Measurements from ENCODE around the gene RNF20.
"Not testable (repeated sequence)": the region's sequence is repeated elsewhere in the genome, so short reads cannot be mapped to it uniquely, and the experiment has no call there.

The RNF20 gene

DNA sequence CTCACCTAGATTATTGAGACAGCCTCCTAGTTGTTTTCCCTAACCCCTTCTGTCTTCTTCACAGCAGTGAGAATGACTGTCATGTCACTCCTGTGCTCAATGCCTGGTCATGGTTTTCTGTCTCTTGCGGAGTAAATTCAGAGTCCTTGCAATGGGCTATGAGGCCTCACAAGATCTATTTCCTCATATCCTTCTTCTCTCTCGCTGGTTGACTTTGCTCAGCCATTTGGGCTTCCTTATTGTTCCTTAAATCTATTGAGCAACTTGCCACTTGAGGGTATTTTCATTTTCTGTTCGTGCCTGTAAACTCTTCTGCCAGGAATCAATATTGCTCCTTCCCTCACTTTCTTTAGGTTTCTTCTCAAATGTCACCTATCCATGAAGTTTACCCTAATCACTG, 52.1 kb downstream of the RNF20 start:
- H4K20me1 ChIP-seq = no peaks in the 10 kb centered on the region
- H3K36me3 ChIP-seq = no peaks in the 10 kb centered on the region
- no peak overlapping the region for H3K27ac ChIP-seq
- TF ChIP-seq Cebpa-rat (IDR thresholded peaks at IDR 0.05) = no peak
- H3K9me3 ChIP-seq = no peaks in the 10 kb centered on the region
- H3K4me3 ChIP-seq = no peak overlapping the region
- no peaks in the 10 kb centered on the region for H3K27me3 ChIP-seq
- H3K9ac ChIP-seq = no peak overlapping the region
- H3K4me1 ChIP-seq = no peaks in the 10 kb centered on the region
- no peak overlapping the region for H3K4me2 ChIP-seq

DNA sequence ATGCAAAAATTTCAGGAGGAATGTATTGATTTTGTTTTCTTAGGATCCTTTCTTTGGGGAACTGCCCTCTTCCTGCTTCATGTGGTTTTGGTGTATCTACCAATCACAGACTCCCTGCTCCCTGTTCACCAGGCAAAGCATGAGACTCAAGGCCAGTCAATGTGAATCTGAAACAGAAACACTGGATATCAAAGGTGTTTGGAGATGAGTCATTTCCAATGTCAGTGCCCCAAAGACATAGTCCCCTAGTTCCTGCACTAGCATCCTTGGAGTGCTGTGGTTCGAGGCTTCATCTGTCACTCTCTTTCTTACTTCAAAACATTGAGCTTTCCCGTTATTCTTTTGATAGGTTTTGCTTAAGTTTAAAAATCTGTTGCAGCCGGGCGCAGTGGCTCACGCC, 53.0 kb downstream of the RNF20 start:
- no peak overlapping the region for H3K9ac ChIP-seq
- H3K27me3 ChIP-seq = no peaks in the 10 kb centered on the region
- no peak for TF ChIP-seq Cebpa-rat (IDR thresholded peaks at IDR 0.05)
- no peak overlapping the region for H3K4me3 ChIP-seq
- no peak overlapping the region for H3K27ac ChIP-seq
- H3K4me2 ChIP-seq = no peak overlapping the region
- no peaks in the 10 kb centered on the region for H3K4me1 ChIP-seq
- H4K20me1 ChIP-seq = no peaks in the 10 kb centered on the region
- H3K9me3 ChIP-seq = no peaks in the 10 kb centered on the region
- H3K36me3 ChIP-seq = no peaks in the 10 kb centered on the region

DNA sequence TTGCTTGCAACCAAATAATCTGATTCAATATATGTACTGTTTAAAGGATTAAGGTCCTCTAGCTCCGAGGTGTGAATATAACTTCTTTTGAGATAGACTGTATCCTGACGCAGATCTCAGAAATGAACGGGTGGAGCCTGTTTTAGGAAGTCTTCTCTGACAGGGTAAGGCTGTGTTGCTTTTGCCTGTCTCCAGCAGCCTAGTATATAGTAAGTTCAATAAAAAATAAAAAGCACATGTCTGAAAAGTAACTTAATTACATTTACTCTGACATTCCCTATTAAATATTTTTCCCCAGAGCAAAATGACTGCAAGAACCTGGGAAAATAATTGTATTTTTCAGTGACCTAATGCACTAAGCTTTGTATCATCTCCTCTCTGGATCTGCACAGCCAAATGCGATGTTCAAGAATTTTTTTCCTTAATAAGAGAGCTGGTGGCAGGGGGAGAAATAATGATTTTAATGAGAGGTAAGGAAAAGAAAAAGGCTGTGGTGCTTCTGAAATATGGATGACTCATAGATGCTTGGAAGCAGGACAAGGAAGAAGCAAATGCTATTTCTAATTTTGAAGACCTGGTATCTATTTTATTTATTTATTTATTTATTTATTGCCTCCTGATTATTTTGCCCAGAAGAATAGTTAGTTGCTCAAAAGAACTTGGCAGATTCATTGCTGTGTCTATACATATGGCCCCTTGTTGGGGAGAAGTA, 53.8 kb downstream of the RNF20 start:
- H3K9me3 ChIP-seq = no peaks in the 10 kb centered on the region
- no peaks in the 10 kb centered on the region for H4K20me1 ChIP-seq
- H3K27ac ChIP-seq = no peak overlapping the region
- no peak overlapping the region for H3K4me3 ChIP-seq
- no peak overlapping the region for H3K9ac ChIP-seq
- no peaks in the 10 kb centered on the region for H3K27me3 ChIP-seq
- H3K4me1 ChIP-seq = no peaks in the 10 kb centered on the region
- no peak for TF ChIP-seq Cebpa-rat (IDR thresholded peaks at IDR 0.05)
- no peaks in the 10 kb centered on the region for H3K36me3 ChIP-seq
- no peak overlapping the region for H3K4me2 ChIP-seq

DNA sequence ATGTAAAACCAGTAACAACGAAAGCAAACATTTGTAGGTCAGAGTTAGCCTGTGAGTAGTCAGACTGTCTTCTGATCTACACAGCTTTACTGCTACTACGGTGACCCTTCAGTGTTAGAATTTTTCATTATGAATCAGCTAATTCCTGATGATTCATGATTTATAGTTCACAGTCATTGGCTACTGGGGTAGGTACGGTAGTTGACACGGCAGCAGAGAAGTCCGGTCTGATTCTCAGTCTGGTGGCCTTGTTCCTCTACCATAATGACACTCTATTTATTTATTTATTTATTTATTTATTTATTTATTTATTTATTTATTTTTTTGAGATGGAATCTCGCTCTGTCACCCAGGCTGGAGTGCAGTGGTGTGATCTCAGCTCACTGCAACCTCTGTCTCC, 56.4 kb downstream of the RNF20 start:
- H3K27ac ChIP-seq, H4K20me1 ChIP-seq, H3K36me3 ChIP-seq, H3K4me1 ChIP-seq, H3K4me3 ChIP-seq, H3K9me3 ChIP-seq, H3K4me2 ChIP-seq, H3K27me3 ChIP-seq, H3K9ac ChIP-seq: not testable (repeated sequence)

DNA sequence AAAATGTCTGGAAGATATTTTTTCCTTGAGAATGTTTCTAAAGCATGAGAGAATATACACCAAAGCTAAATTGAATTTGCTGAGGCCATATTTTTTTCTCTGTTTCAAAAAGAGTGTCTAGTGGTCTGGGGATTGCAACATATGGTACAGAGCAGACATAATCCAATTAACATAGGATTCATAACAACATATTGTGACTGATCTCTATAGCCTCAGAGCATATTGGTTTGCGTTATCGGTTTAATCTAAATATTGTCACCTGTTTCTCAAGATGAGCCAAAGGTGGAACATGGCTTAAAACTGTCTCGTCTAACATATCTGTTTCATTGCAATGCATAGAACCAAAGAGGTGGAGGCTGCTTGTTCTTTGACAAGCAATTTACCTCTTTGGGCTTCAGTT, 57.2 kb downstream of the RNF20 start:
- no peaks in the 10 kb centered on the region for H4K20me1 ChIP-seq
- no peaks in the 10 kb centered on the region for H3K4me1 ChIP-seq

DNA sequence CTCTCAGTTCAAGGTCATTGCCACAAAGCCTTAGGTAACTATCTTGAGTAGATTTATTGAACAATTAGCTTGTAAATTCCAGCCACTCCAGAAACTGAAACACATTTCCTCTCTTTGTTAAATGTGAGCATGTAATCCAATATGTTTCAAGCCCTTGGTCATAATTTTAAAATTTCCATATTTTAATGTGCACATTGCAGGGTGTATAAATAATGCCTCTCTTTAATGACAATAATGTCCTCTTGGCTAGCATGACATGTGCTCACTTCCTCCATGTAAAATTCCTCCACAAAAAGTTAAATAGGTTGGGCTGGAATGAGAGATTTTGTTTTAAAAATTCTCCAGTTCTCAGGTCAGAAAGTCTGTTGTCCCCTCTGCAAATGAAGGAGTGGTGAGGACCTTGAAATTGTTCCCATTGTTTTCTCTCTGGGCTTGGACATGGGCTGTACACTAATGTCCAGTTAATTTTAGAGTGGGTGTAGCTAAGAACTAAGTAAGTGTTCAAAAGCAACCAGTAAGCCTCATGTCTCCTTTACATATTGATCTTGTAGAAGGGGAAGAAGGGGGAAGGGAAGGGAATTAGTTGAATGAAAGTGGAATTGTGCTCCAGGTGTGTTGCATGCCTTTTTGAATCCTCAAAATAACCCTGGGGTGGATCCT, 58.3 kb downstream of the RNF20 start:
- no peaks in the 10 kb centered on the region for H3K9me3 ChIP-seq
- no peak overlapping the region for H3K27ac ChIP-seq
- no peak overlapping the region for H3K4me3 ChIP-seq
- H3K4me1 ChIP-seq = no peaks in the 10 kb centered on the region
- no peaks in the 10 kb centered on the region for H3K27me3 ChIP-seq
- TF ChIP-seq Cebpa-rat (IDR thresholded peaks at IDR 0.05) = no peak
- H4K20me1 ChIP-seq = no peaks in the 10 kb centered on the region
- H3K36me3 ChIP-seq = no peaks in the 10 kb centered on the region
- H3K4me2 ChIP-seq = no peak overlapping the region
- no peak overlapping the region for H3K9ac ChIP-seq

More for the DNA sequence above, 57.2 kb downstream of the RNF20 start:
- Histone ChIP-seq H3K4me2 (no peak overlapping the region), H3K27ac (no peak overlapping the region), H3K4me3 (no peak overlapping the region), H3K27me3 (no peaks in the 10 kb centered on the region), H3K9ac (no peak overlapping the region), H3K9me3 (no peaks in the 10 kb centered on the region), H3K36me3 (no peaks in the 10 kb centered on the region)
- no peak for TF ChIP-seq Cebpa-rat (IDR thresholded peaks at IDR 0.05)

DNA sequence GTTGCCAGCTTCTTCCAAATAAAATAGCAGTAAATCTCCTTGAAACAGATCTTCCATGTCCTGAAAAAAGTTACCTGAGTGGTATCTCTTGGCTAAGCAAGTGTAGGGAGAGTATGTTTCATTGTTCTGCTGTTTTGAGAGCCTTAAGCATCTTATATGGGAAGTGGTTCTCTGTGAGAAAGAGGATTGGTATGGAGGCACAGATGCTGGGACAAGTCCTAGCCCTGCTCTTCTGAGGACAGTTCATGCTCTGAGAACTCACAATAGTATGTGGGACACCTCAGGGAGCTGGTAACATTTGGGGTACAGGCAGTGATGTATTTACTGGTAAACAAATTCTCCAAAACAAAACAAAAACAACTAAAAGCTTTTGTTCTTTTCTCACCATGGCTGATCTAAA, 59.1 kb downstream of the RNF20 start:
- no peak overlapping the region for H3K9ac ChIP-seq
- H4K20me1 ChIP-seq = no peaks in the 10 kb centered on the region
- no peaks in the 10 kb centered on the region for H3K4me1 ChIP-seq
- no peak overlapping the region for H3K4me3 ChIP-seq
- H3K4me2 ChIP-seq = no peak overlapping the region
- H3K36me3 ChIP-seq = no peaks in the 10 kb centered on the region
- H3K27me3 ChIP-seq = no peaks in the 10 kb centered on the region
- no peak overlapping the region for H3K27ac ChIP-seq
- no peaks in the 10 kb centered on the region for H3K9me3 ChIP-seq
- no peak for TF ChIP-seq Cebpa-rat (IDR thresholded peaks at IDR 0.05)

DNA sequence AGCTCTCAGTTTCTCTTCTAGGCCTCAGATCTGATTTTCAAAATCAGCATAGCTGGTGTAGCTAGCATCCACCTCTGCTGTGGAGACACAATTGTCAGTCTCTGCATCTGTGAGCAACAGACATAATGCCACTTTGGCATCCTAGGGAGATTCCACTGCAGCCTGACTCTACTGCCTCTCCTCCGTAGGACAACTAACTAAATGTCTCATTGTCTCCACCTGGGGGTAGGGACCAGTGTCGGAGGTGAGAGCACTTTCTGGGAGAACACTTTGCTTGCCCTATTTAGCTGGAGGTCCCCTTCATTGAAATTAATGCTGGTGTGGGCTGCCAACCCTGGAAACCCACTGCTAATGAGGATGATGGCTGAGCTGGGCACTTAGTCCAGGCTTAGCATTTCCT, 59.7 kb downstream of the RNF20 start:
- Histone ChIP-seq H3K4me1 (no peaks in the 10 kb centered on the region), H3K27me3 (no peaks in the 10 kb centered on the region), H4K20me1 (no peaks in the 10 kb centered on the region), H3K4me3 (no peak overlapping the region), H3K36me3 (no peaks in the 10 kb centered on the region), H3K27ac (no peak overlapping the region), H3K9ac (no peak overlapping the region), H3K4me2 (no peak overlapping the region), H3K9me3 (no peaks in the 10 kb centered on the region)
- no peak for TF ChIP-seq Cebpa-rat (IDR thresholded peaks at IDR 0.05)

DNA sequence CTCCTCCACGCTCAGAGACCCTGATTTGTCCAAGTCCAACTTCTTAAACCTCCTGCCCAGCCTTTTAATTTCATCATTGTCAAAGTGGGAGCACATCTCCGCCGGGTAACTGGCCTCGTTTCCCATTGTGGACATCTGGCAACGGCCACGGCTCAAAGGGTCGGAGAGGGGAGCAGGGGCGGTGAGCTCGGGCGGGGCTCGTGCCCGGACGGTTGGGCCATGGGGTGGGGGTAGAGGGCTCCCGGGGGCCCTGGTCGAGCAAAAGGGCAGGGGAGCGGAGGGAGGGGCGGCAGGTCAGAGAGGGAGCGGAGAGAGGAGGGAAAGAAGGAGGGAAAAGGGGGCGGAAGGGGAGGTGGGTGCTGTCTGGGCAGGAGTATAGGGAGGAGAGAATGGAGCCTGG, 61.1 kb downstream of the RNF20 start, which contains the start of gene PPP3R2:
Gene PPP3R2, minus strand, starts transcription at position 174 of the 400 bp plus-strand sequence. Its CDS starts 48 bp downstream, at position 126.
- Histone ChIP-seq H3K27ac (no peak within 1 kb of the TSS), H3K9me3 (no peaks in the 10 kb centered on the region), H3K4me3 (no peak within 1 kb of the TSS), H3K4me2 (no peak within 1 kb of the TSS), H3K4me1 (no peaks in the 10 kb centered on the region), H3K9ac (no peak within 1 kb of the TSS), H4K20me1 (no peaks in the 10 kb centered on the region), H3K27me3 (no peaks in the 10 kb centered on the region), H3K36me3 (no peaks in the 10 kb centered on the region)
- no peak for TF ChIP-seq Cebpa-rat (IDR thresholded peaks at IDR 0.05)

DNA sequence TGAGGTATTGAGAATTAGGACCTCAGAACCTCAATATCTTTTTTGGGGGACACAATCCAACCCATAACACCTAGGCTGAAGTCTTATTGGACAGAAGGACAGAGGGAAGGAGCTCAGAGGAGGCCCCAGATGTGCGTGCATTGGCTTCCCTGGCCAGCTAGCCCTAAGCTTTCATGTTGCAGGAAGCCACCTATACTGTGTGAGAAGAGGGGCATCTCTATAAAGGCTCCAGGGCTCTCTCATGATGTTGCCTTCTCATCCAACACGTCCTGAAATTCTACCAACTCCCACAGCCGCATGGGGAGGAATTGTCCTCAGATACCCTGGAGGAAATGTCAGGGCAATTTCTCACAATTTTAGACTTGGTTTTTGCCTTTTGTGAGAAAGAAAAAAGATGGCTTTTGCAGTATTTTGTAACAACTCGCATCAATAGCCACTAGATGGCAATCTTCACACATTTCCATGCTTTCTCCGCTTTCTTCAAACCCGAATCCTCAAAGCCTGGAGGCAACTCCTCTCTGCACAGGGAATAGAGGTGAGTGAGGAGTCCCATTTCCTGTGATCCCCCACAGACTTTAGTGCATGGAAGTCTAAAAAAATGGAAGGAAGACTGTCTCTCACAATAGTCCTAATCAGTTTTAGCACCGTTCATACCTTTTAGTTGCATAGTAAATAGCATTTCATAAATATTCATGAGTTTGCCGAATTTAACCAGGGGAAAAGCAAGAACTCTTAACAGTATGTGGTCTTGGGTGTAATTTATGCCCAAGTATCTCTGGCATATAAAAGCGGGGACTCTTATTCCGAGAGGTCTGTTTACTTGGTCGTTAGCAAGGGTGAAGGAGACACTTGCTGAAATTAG, 68.5 kb downstream of the RNF20 start:
- Histone ChIP-seq H3K27me3 (no peaks in the 10 kb centered on the region), H3K9ac (no peak overlapping the region), H3K4me2 (no peak overlapping the region), H3K4me3 (no peak overlapping the region), H3K9me3 (no peaks in the 10 kb centered on the region), H4K20me1 (no peaks in the 10 kb centered on the region), H3K36me3 (no peaks in the 10 kb centered on the region), H3K27ac (no peak overlapping the region), H3K4me1 (peaks cover 14% of the 10 kb centered on the region)
- no peak for TF ChIP-seq Cebpa-rat (IDR thresholded peaks at IDR 0.05)
